K562 (cell line): Measurements from ENCODE around the gene RBBP7. TPM values are rescaled to one million over a fixed set of nuclear protein-coding genes. Genes with fewer than 3 reads are reported as not detected.

ENCODE experiments used
- ATAC-seq: fragments of 200-7000 bp; cut with Tn5 transposase; 3 replicates; pipeline ENCODE4 v1.9.1; 2020; ENCODE audit warnings: moderate library complexity
- BruUV-seq: library from RNA; stranded (reverse); fragments of 400-500 nt; replicated peaks from 2 replicates; lab custom pipeline; 2021; lab: Mats Ljungman, UMichigan
- CTCF ChIA-PET: fragments of 300-600 bp; formaldehyde crosslinking; extraction: SDS; loops from one replicate; lab custom pipeline; 2021; ENCODE audit warnings: low intra/inter-chr PET ratio; lab: Yijun Ruan, JAX
- POLR2A ChIA-PET: fragments of 300-600, 350-650 bp; sonication (Branson Sonifier 250); formaldehyde crosslinking; extraction: SDS; loops from one replicate; lab custom pipeline; 2021; ENCODE audit warnings: antibody characterized with exemption, inconsistent platforms; lab: Yijun Ruan, JAX
- DNase-seq, 4 experiments: peaks; one replicate each; pipeline versions ENCODE4 v3.0.0 to v3.0.0-alpha.2; 2011 to 2018; ENCODE audit warnings: low spot score in 3 of 4, mixed read lengths in 3 of 4; ENCODE audit errors: extremely low read depth in 1 of 4
- FAIRE-seq: peaks from 2 replicates; lab custom pipeline; 2011; peaks lifted over from hg19 to GRCh38; lab: Jason Lieb, UNC
- H2AFZ ChIP-seq: 2 replicates; pipeline ENCODE4 v1.6.0; 2011; ENCODE audit warnings: low read depth, low read length, control low read depth, inconsistent platforms
- H3K27ac ChIP-seq: fragments of 200-600 bp; 3 replicates; pipeline ENCODE4 v1.8.0; 2011; ENCODE audit warnings: low read depth, mild to moderate bottlenecking, control low read depth, inconsistent platforms, low read length, moderate library complexity, mixed read lengths; ENCODE audit errors: extremely low read depth
- H3K27me3 ChIP-seq, 2 experiments: fragments of 300-600 bp in 1 of 2; 2 replicates in 1 of 2; 3 replicates in 1 of 2; pipeline versions ENCODE4 v1.6.0 to v1.8.0; 2011; ENCODE audit warnings: inconsistent platforms in 2 of 2, low read length in 2 of 2, mild to moderate bottlenecking in 1 of 2, mixed read lengths in 1 of 2, moderate library complexity in 1 of 2; ENCODE audit not compliant: control insufficient read depth in 2 of 2, insufficient read depth in 2 of 2
- H3K36me3 ChIP-seq: fragments of 300-600 bp; 3 replicates; pipeline ENCODE4 v1.8.0; 2011; ENCODE audit warnings: mild to moderate bottlenecking, low read length, inconsistent platforms; ENCODE audit not compliant: control insufficient read depth, insufficient read depth
- H3K4me1 ChIP-seq, 2 experiments: fragments of 200-600 bp in 1 of 2; replicated peaks in 1 of 2; 2 replicates in 1 of 2; 3 replicates in 1 of 2; pipeline versions ENCODE4 v1.5.1 to v1.8.0; 2011; ENCODE audit warnings: inconsistent platforms in 2 of 2, low read length in 2 of 2, mild to moderate bottlenecking in 1 of 2, mixed read lengths in 1 of 2, moderate library complexity in 1 of 2; ENCODE audit not compliant: control insufficient read depth in 2 of 2, insufficient read depth in 2 of 2
- H3K4me2 ChIP-seq: 2 replicates; pipeline ENCODE4 v1.6.1; 2011; ENCODE audit warnings: low read length, control low read depth, inconsistent platforms, mixed read lengths; ENCODE audit not compliant: insufficient read depth
- H3K4me3 ChIP-seq: fragments of 200-600 bp; sonication (generic), shearing (Covaris generic); 2 replicates; pipeline ENCODE4 v1.5.1; 2016; ENCODE audit warnings: control low read depth, inconsistent platforms
- H3K79me2 ChIP-seq: fragments of 200-600 bp; 3 replicates; pipeline ENCODE4 v1.8.0; 2011; ENCODE audit warnings: low read length, inconsistent platforms; ENCODE audit not compliant: control insufficient read depth, insufficient read depth
- H3K9ac ChIP-seq, 2 experiments: 2 replicates each; pipeline versions ENCODE4 v1.6.0 to v1.6.1; 2011; ENCODE audit warnings: low read depth in 2 of 2, low read length in 2 of 2, control low read depth in 1 of 2, inconsistent platforms in 1 of 2, mild to moderate bottlenecking in 1 of 2, mixed read lengths in 1 of 2; ENCODE audit not compliant: insufficient read depth in 1 of 2
- H3K9me1 ChIP-seq: one replicate; pipeline ENCODE4 v1.6.0; 2011; ENCODE audit warnings: inconsistent platforms, mild to moderate bottlenecking, low read length, moderate library complexity; ENCODE audit not compliant: control insufficient read depth, insufficient read depth
- H3K9me3 ChIP-seq: replicated peaks from 2 replicates; pipeline ENCODE4 v1.5.1; 2011; ENCODE audit warnings: low read depth, low read length, inconsistent platforms; ENCODE audit not compliant: control insufficient read depth, insufficient read depth
- H4K20me1 ChIP-seq: replicated peaks from 2 replicates; pipeline ENCODE4 v1.6.1; 2011; ENCODE audit warnings: low read length, inconsistent platforms, mixed read lengths; ENCODE audit not compliant: control insufficient read depth, insufficient read depth
- FOXA1 ChIP-seq: fragments of 450-650 bp; IDR thresholded peaks from 2 replicates; pipeline ENCODE4 v1.6.1; 2016; ENCODE audit warnings: mild to moderate bottlenecking, borderline replicate concordance
- KAT2B ChIP-seq: IDR thresholded peaks from one replicate; pipeline ENCODE4 v1.6.1; 2012; ENCODE audit warnings: low read depth, mild to moderate bottlenecking, control low read depth, inconsistent platforms, low read length, moderate library complexity
- NCOA2 ChIP-seq, 2 experiments: fragments of 450-650 bp; IDR thresholded peaks; 2 replicates each; pipeline ENCODE4 v1.6.1; 2018; ENCODE audit warnings: mild to moderate bottlenecking in 2 of 2, moderate library complexity in 1 of 2; ENCODE audit not compliant: partially characterized antibody in 2 of 2
- ZNF384 ChIP-seq: IDR thresholded peaks from 2 replicates; pipeline ENCODE4 v1.6.1; 2012; ENCODE audit warnings: low read depth, low read length, improper control_type of control experiment
- in situ Hi-C: fragments of 300-500 bp; cut with MboI; formaldehyde crosslinking; loops from 4 replicates; pipeline ENCODE4 v1.15.0; 2018; ENCODE audit warnings: inconsistent platforms, mixed read lengths
- intact Hi-C: fragments of 100-400 bp; cut with micrococcal nuclease; formaldehyde crosslinking; loops from 2 replicates; pipeline ENCODE4 v1.14.2; 2022
- polyA plus RNA-seq, 8 experiments: library from polyadenylated mRNA; depleted of rRNA in 4 of 8; stranded (reverse) in 5 of 8; unstranded in 3 of 8; fragments of >200 nt; fragmentation: Nextera tagmentation in 2 of 8; fragmentation: Illumina TruSeq in 1 of 8; extraction: Ambion mirVana in 2 of 8; extraction: Trizol in 1 of 8; gene quantifications; 2 replicates each; pipeline versions ENCODE4 v1.2.1 to v1.2.3, GENCODE V29; 2011 to 2014; ENCODE audit warnings: inconsistent platforms in 1 of 8, missing spikeins in 1 of 8
- total RNA-seq, 7 experiments: library from RNA; depleted of rRNA in 6 of 7; stranded (reverse); fragments of >200 nt in 6 of 7; fragmentation: Illumina TruSeq in 2 of 7; extraction: Trizol in 2 of 7; gene quantifications; 2 replicates each; pipeline versions ENCODE4 v1.2.1 to v1.2.3, GENCODE V29; 2011 to 2021; ENCODE audit warnings: low replicate concordance in 1 of 7
- TF ChIP-seq, protein P1 (sequence below): sonication (generic); formaldehyde crosslinking; IDR thresholded peaks from 2 replicates; pipeline ENCODE4 v1.8.0; 2022; ENCODE audit warnings: missing genetic modification reagents, mild to moderate bottlenecking, borderline replicate concordance
- TF ChIP-seq, protein P2 (sequence below), 2 experiments: fragments of 450-650 bp; conservative IDR thresholded peaks; 2 replicates each; pipeline ENCODE4 v1.6.1; 2017; ENCODE audit warnings: mild to moderate bottlenecking in 2 of 2, moderate library complexity in 2 of 2
- TF ChIP-seq, protein P3 (sequence below), 2 experiments: fragments of 450-650 bp in 1 of 2; IDR thresholded peaks; 2 replicates each; pipeline ENCODE4 v1.6.1; 2011 to 2017; ENCODE audit warnings: low read depth in 2 of 2, antibody characterized with exemption in 1 of 2, borderline replicate concordance in 1 of 2, low read length in 1 of 2, mild to moderate bottlenecking in 1 of 2, mixed read lengths in 1 of 2; ENCODE audit not compliant: control insufficient read depth in 1 of 2
- TF ChIP-seq, protein P4 (sequence below): fragments of 450-650 bp; IDR thresholded peaks from 2 replicates; pipeline ENCODE4 v1.6.1; 2016; ENCODE audit warnings: low read depth, mild to moderate bottlenecking, moderate library complexity
- TF ChIP-seq, protein P5 (sequence below): sonication (generic); formaldehyde crosslinking; IDR thresholded peaks from 2 replicates; pipeline ENCODE4 v1.8.0; 2023; ENCODE audit warnings: mild to moderate bottlenecking, missing genetic modification reagents

RBBP7 gene
- total and polyA plus RNA-seq, 9 of the 15 experiments (the other 6 are each of a cell fraction or from before 2014, with no cell fraction given), result 79.0 to 364 (median 182) TPM

DNA sequence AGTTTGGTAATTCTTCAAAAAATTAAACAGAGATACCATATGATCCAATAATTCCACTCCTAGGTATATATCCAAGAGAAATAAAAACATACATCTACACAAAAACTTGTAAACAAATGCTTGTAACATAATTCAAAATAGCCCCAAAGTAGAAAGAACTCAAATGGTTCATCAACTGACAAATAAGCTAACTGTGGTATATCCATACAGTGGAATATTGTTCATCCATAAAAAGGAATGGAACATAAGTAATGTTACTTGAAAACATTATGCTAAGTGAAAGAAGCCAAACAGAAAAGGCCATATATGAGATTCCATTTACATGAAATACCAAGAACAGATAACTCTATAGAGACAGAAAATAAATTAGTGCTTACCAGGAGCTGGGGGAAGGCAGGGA, 13.4 kb downstream of the RBBP7 start:
- H3K9ac ChIP-seq, result no peak overlapping the region
- H3K9me1 ChIP-seq, result no peaks in the 10 kb centered on the region
- CTCF ChIA-PET, result no interaction called here
- H3K27ac ChIP-seq, result peak overlapping the region; percentile 3; the same call in 1 of the 3 replicates
- H3K4me2 ChIP-seq, result no peak overlapping the region
- DNase-seq (no peak), ATAC-seq (no peak), FAIRE-seq (no peak)
- H3K79me2 ChIP-seq, result peaks cover 56% of the 10 kb centered on the region
- no peaks in the 10 kb centered on the region for H3K27me3 ChIP-seq
- no peak overlapping the region for H2AFZ ChIP-seq
- POLR2A ChIA-PET, result no interaction called here
- in situ Hi-C loops, result no loop called here
- no TSS peak for BruUV-seq
- intact Hi-C loops, result no loop called here
- TF ChIP-seq, protein P1, sequence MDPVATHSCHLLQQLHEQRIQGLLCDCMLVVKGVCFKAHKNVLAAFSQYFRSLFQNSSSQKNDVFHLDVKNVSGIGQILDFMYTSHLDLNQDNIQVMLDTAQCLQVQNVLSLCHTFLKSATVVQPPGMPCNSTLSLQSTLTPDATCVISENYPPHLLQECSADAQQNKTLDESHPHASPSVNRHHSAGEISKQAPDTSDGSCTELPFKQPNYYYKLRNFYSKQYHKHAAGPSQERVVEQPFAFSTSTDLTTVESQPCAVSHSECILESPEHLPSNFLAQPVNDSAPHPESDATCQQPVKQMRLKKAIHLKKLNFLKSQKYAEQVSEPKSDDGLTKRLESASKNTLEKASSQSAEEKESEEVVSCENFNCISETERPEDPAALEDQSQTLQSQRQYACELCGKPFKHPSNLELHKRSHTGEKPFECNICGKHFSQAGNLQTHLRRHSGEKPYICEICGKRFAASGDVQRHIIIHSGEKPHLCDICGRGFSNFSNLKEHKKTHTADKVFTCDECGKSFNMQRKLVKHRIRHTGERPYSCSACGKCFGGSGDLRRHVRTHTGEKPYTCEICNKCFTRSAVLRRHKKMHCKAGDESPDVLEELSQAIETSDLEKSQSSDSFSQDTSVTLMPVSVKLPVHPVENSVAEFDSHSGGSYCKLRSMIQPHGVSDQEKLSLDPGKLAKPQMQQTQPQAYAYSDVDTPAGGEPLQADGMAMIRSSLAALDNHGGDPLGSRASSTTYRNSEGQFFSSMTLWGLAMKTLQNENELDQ (CRISPR knock-in tag), result no peak
- TF ChIP-seq, protein P2, sequence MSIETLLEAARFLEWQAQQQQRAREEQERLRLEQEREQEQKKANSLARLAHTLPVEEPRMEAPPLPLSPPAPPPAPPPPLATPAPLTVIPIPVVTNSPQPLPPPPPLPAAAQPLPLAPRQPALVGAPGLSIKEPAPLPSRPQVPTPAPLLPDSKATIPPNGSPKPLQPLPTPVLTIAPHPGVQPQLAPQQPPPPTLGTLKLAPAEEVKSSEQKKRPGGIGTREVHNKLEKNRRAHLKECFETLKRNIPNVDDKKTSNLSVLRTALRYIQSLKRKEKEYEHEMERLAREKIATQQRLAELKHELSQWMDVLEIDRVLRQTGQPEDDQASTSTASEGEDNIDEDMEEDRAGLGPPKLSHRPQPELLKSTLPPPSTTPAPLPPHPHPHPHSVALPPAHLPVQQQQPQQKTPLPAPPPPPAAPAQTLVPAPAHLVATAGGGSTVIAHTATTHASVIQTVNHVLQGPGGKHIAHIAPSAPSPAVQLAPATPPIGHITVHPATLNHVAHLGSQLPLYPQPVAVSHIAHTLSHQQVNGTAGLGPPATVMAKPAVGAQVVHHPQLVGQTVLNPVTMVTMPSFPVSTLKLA (conservative IDR thresholded peaks at IDR 0.05), result no peak
- TF ChIP-seq KAT2B, result no peak
- TF ChIP-seq NCOA2 (IDR thresholded peaks at IDR 0.05; ENCODE audit: partially characterized antibody in 2 of 2), result no peak
- TF ChIP-seq, protein P3, sequence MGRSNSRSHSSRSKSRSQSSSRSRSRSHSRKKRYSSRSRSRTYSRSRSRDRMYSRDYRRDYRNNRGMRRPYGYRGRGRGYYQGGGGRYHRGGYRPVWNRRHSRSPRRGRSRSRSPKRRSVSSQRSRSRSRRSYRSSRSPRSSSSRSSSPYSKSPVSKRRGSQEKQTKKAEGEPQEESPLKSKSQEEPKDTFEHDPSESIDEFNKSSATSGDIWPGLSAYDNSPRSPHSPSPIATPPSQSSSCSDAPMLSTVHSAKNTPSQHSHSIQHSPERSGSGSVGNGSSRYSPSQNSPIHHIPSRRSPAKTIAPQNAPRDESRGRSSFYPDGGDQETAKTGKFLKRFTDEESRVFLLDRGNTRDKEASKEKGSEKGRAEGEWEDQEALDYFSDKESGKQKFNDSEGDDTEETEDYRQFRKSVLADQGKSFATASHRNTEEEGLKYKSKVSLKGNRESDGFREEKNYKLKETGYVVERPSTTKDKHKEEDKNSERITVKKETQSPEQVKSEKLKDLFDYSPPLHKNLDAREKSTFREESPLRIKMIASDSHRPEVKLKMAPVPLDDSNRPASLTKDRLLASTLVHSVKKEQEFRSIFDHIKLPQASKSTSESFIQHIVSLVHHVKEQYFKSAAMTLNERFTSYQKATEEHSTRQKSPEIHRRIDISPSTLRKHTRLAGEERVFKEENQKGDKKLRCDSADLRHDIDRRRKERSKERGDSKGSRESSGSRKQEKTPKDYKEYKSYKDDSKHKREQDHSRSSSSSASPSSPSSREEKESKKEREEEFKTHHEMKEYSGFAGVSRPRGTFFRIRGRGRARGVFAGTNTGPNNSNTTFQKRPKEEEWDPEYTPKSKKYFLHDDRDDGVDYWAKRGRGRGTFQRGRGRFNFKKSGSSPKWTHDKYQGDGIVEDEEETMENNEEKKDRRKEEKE (IDR thresholded peaks at IDR 0.05; ENCODE audit: borderline replicate concordance in 1 of 2, control insufficient read depth in 1 of 2, low read depth in 2 of 2, low read length in 1 of 2), result no peak
- TF ChIP-seq FOXA1, result no peak
- TF ChIP-seq, protein P4, sequence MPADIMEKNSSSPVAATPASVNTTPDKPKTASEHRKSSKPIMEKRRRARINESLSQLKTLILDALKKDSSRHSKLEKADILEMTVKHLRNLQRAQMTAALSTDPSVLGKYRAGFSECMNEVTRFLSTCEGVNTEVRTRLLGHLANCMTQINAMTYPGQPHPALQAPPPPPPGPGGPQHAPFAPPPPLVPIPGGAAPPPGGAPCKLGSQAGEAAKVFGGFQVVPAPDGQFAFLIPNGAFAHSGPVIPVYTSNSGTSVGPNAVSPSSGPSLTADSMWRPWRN, result no peak
- TF ChIP-seq, protein P5, sequence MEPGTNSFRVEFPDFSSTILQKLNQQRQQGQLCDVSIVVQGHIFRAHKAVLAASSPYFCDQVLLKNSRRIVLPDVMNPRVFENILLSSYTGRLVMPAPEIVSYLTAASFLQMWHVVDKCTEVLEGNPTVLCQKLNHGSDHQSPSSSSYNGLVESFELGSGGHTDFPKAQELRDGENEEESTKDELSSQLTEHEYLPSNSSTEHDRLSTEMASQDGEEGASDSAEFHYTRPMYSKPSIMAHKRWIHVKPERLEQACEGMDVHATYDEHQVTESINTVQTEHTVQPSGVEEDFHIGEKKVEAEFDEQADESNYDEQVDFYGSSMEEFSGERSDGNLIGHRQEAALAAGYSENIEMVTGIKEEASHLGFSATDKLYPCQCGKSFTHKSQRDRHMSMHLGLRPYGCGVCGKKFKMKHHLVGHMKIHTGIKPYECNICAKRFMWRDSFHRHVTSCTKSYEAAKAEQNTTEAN, result no peak
- no peak for TF ChIP-seq ZNF384
- no peak overlapping the region for H3K4me3 ChIP-seq
- H3K9me3 ChIP-seq, result no peaks in the 10 kb centered on the region
- H4K20me1 ChIP-seq, result no peaks in the 10 kb centered on the region
- no peaks in the 10 kb centered on the region; a peak in 1 of 5 replicates for H3K4me1 ChIP-seq
- H3K36me3 ChIP-seq, result peaks cover 93% of the 10 kb centered on the region
